ENCODE data around the gene TMEM107. TPM values are rescaled to one million over a fixed set of nuclear protein-coding genes. Genes with fewer than 3 reads are reported as not detected.
A peak's percentile ranks its signal among the peaks of the same experiment; 100 is the strongest.

TMEM107 gene
- total and polyA plus RNA-seq, 10 of the 15 experiments (the other 5 are each of a cell fraction or from before 2014, with no cell fraction given): 7.9 to 38.7 (median 22.9) TPM

GRCh38 chr17:8222630-8223355 is 46.6 kb upstream of the TMEM107 start:
- ATAC-seq (peak; percentile 56), DNase-seq (ENCODE audit: low read depth, low spot score) (peak; percentile 81), FAIRE-seq (no peak)
- intact Hi-C loops (cut with micrococcal nuclease; ENCODE audit: unreplicated experiment) (loop anchor here (1.0 to 5.0 kb wide), 6 partner anchors 25 to 103 kb away; no protein-coding TSS in a partner anchor), in situ Hi-C loops (cut with MboI) (loop anchor here (5.0 kb wide), 2 partner anchors 35 to 95 kb away; no protein-coding TSS in a partner anchor)
- no peaks in the 10 kb centered on the region for H3K9me3 ChIP-seq (replicated peaks; ENCODE audit: control insufficient read depth, insufficient read depth, low read length)
- BruUV-seq (replicated peaks): no TSS peak
- peak overlapping the region; percentile 97 for H3K27ac ChIP-seq (ENCODE audit: control insufficient read depth, insufficient read depth)
- peak overlapping the region; percentile 83 for H3K4me3 ChIP-seq
- ChIA-PET POLR2A (interaction anchor here (1.0 to 9.0 kb wide), 14 partner anchors 13 to 100 kb away, joined by 3 to 161 read pairs (median 6); partner anchors contain the start of genes AURKB, BORCS6, CTC1 and PFAS), RAD21 (ENCODE audit: unreplicated experiment) (interaction anchor here (0.9 to 6.5 kb wide), 13 partner anchors 12 to 103 kb away, joined by 3 to 117 read pairs (median 5); partner anchors contain the start of genes AURKB, BORCS6, CTC1 and PFAS), CTCF (interaction anchor here (0.8 to 5.0 kb wide), 13 partner anchors 12 to 154 kb away, joined by 3 to 56 read pairs (median 14); partner anchors contain the start of genes ALOXE3, AURKB, BORCS6 and CTC1), SMC1A (ENCODE audit: uncharacterized antibody, unreplicated experiment) (interaction anchor here (0.6 to 6.7 kb wide), 12 partner anchors 12 to 103 kb away, joined by 3 to 64 read pairs (median 22); partner anchors contain the start of genes AURKB, BORCS6, CTC1 and PFAS)
- peak overlapping the region; percentile 91 for H2AFZ ChIP-seq (ENCODE audit: control insufficient read depth, low read depth, low read length)
- no peaks in the 10 kb centered on the region for H3K27me3 ChIP-seq (replicated peaks in 1 of 2; ENCODE audit: control insufficient read depth in 2 of 2, insufficient read depth in 2 of 2, low read length in 1 of 2)
- H3K4me2 ChIP-seq (ENCODE audit: control insufficient read depth, insufficient read depth): peak overlapping the region; percentile 99
- H3K36me3 ChIP-seq (ENCODE audit: control insufficient read depth in 2 of 2, insufficient read depth in 2 of 2, low read length in 1 of 2): peaks cover 3 to 6% of the 10 kb centered on the region in 2 experiments; a peak in 2 of 4 replicates
- H4K20me1 ChIP-seq (ENCODE audit: control insufficient read depth, insufficient read depth): no peaks in the 10 kb centered on the region; the same call in 1 of the 2 replicates
- H3K9ac ChIP-seq (ENCODE audit: control insufficient read depth, insufficient read depth, low read length): peak overlapping the region; percentile 95
- no peaks in the 10 kb centered on the region for H3K79me2 ChIP-seq (ENCODE audit: control insufficient read depth, insufficient read depth, low read length)
- peaks cover 27% of the 10 kb centered on the region for H3K4me1 ChIP-seq (ENCODE audit: control insufficient read depth, insufficient read depth, low read length)
- under 1% methylated on average over 49 of the region's 49 CpGs for WGBS (ENCODE audit: insufficient coverage, insufficient replicate concordance, low lambda C conversion rate, missing lambda C conversion rate)
- TF ChIP-seq ZBTB40 (IDR thresholded peaks at IDR 0.05; ENCODE audit: borderline replicate concordance) (peak; percentile 87), USF1 (IDR thresholded peaks at IDR 0.05; ENCODE audit: borderline replicate concordance, extremely low read length, insufficient read depth, low read depth, low read length) (no peak), TARDBP (IDR thresholded peaks at IDR 0.05; ENCODE audit: borderline replicate concordance) (peak; percentile 98), ESRRA (IDR thresholded peaks at IDR 0.05; ENCODE audit: low read length) (no peak), JUND (IDR thresholded peaks at IDR 0.05; ENCODE audit: low read depth, low read length) (no peak), EZH2 (IDR thresholded peaks at IDR 0.05; ENCODE audit: borderline replicate concordance, control insufficient read depth, low read depth, low read length) (no peak), TBL1XR1 (IDR thresholded peaks at IDR 0.05; ENCODE audit: low read depth, low read length) (peak; percentile 74; the same call in 1 of the 2 replicates), CEBPB (IDR thresholded peaks at IDR 0.05; ENCODE audit: borderline replicate concordance in 1 of 2, low read depth in 2 of 2, low read length in 2 of 2) (no peak), BACH1 (IDR thresholded peaks at IDR 0.05; ENCODE audit: borderline replicate concordance) (no peak), KAT2A (conservative IDR thresholded peaks at IDR 0.05; ENCODE audit: control insufficient read depth, low read depth, low read length) (no peak), EED (IDR thresholded peaks at IDR 0.05; ENCODE audit: low read depth) (peak; percentile 43; the same call in 1 of the 2 replicates), CHD2 (IDR thresholded peaks at IDR 0.05; ENCODE audit: borderline replicate concordance, low read depth, low read length) (no peak), POLR2A (IDR thresholded peaks at IDR 0.05; ENCODE audit: low read depth, low read length) (peak; percentile 81), E4F1 (IDR thresholded peaks at IDR 0.05; ENCODE audit: borderline replicate concordance, partially characterized antibody) (no peak)
